Panc1 (cell line): ENCODE data around the gene CALHM4. TPM values are rescaled to one million over a fixed set of nuclear protein-coding genes. Genes with fewer than 3 reads are reported as not detected.
"Not testable (repeated sequence)": the region's sequence is repeated elsewhere in the genome, so short reads cannot be mapped to it uniquely, and the experiment has no call there.

Experiments used
- ATAC-seq: fragments of 200-7000 bp; cut with Tn5 transposase; 2 replicates; pipeline ENCODE4 v1.9.1; 2020; ENCODE audit warnings: mild to moderate bottlenecking, moderate library complexity
- BruUV-seq: library from RNA; stranded (reverse); fragments of 400-500 nt; replicated peaks from 2 replicates; lab custom pipeline; 2021; lab: Mats Ljungman, UMichigan
- CTCF ChIA-PET: fragments of 300-600 bp; sonication (Branson Sonifier 250); formaldehyde crosslinking; loops from one replicate; lab custom pipeline; 2022; ENCODE audit warnings: antibody characterized with exemption; lab: Charles Lee
- POLR2A ChIA-PET: fragments of 300-600 bp; sonication (Branson Sonifier 250); formaldehyde crosslinking; loops from one replicate; lab custom pipeline; 2022; ENCODE audit warnings: antibody characterized with exemption; lab: Charles Lee
- DNase-seq: peaks from one replicate; pipeline ENCODE4 v3.0.0-alpha.2; 2010; ENCODE audit warnings: low read depth, low spot score
- H3K27ac ChIP-seq: 2 replicates; pipeline ENCODE4 v1.5.1; 2011; ENCODE audit warnings: mild to moderate bottlenecking, low read length, inconsistent platforms
- H3K27me3 ChIP-seq: fragments of 200-500 bp; sonication (Bioruptor generic); 2 replicates; pipeline ENCODE4 v1.6.0; 2014; ENCODE audit warnings: low read length, inconsistent platforms; ENCODE audit not compliant: control insufficient read depth, insufficient read depth
- H3K36me3 ChIP-seq: fragments of 200-500 bp; sonication (Bioruptor generic); 2 replicates; pipeline ENCODE4 v1.5.1; 2014; ENCODE audit warnings: inconsistent platforms, mild to moderate bottlenecking, low read length, moderate library complexity; ENCODE audit not compliant: control insufficient read depth, insufficient read depth
- H3K4me1 ChIP-seq: 2 replicates; pipeline ENCODE4 v1.5.1; 2011; ENCODE audit warnings: inconsistent platforms, mild to moderate bottlenecking, low read length, moderate library complexity; ENCODE audit not compliant: control insufficient read depth, insufficient read depth
- H3K4me3 ChIP-seq, 2 experiments: 2 replicates each; pipeline ENCODE4 v1.5.1; 2011 to 2012; ENCODE audit warnings: low read depth in 2 of 2, low read length in 2 of 2, mild to moderate bottlenecking in 2 of 2, inconsistent platforms in 1 of 2, moderate library complexity in 1 of 2
- H3K9me3 ChIP-seq: fragments of 200-500 bp; sonication (Bioruptor generic); 2 replicates; pipeline ENCODE4 v1.5.1; 2014; ENCODE audit warnings: low read depth, mild to moderate bottlenecking, inconsistent platforms, low read length, moderate library complexity; ENCODE audit not compliant: control insufficient read depth, insufficient read depth
- POLR2AphosphoS5 ChIP-seq: IDR thresholded peaks from 2 replicates; pipeline ENCODE4 v1.6.1; 2012; ENCODE audit warnings: mild to moderate bottlenecking, low read depth, low read length, moderate library complexity
- SIN3A ChIP-seq: IDR thresholded peaks from 2 replicates; pipeline ENCODE4 v1.6.1; 2012; ENCODE audit warnings: low read depth, mild to moderate bottlenecking, low read length, moderate library complexity, borderline replicate concordance; ENCODE audit not compliant: insufficient read depth
- TCF7L2 ChIP-seq: IDR thresholded peaks from 2 replicates; pipeline ENCODE4 v1.6.1; 2011; ENCODE audit warnings: mild to moderate bottlenecking, low read depth, low read length, inconsistent platforms
- in situ Hi-C: cut with HindIII; loops from 2 replicates; pipeline ENCODE4 v1.10.0; 2016; ENCODE audit warnings: low sequenced_read_pairs, low pct_unique_long_range_greater_than_20kb
- intact Hi-C: fragments of 100-400 bp; cut with micrococcal nuclease; formaldehyde crosslinking; loops from one replicate; pipeline ENCODE4 v1.10.0; 2022; ENCODE audit not compliant: unreplicated experiment
- total RNA-seq: library from RNA; stranded (reverse); gene quantifications from one replicate; pipeline ENCODE4 v1.2.1, GENCODE V29; 2021; ENCODE audit not compliant: unreplicated experiment
- TF ChIP-seq, protein P1 (sequence below), 2 experiments: IDR thresholded peaks; 2 replicates each; pipeline ENCODE4 v1.6.1; 2011 to 2012; ENCODE audit warnings: low read depth in 2 of 2, control low read depth in 1 of 2, low read length in 1 of 2, mild to moderate bottlenecking in 1 of 2, moderate library complexity in 1 of 2; ENCODE audit not compliant: insufficient read depth in 1 of 2

CALHM4 gene
- total RNA-seq, 1 experiment from 2014 or later: not detected

DNA sequence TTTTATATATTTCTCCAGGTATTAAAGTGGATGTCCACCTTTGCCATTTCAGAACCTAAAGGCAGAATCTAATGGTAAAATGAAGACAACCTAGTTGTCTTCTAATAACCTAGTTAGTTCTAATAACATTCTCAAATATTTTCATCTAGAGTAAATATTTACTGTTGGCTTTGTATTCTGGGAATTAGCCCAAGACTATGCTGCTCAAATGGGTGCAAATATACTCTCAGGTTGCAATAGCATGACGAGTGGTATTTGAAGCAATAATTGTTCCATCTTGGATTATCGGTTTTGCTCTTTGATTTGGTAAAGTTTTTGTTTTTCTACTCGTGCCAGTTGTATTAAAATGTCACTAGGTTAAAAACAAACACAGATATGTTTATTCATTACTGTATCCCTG is 41.7 kb downstream of the CALHM4 start:
- intact Hi-C loops: no loop called here
- Histone ChIP-seq H3K27me3 (no peaks in the 10 kb centered on the region), H3K27ac (no peak overlapping the region), H3K9me3 (no peaks in the 10 kb centered on the region), H3K36me3 (peaks cover 35% of the 10 kb centered on the region), H3K4me1 (no peaks in the 10 kb centered on the region), H3K4me3 (no peak overlapping the region)
- ChIA-PET POLR2A (no interaction called here), CTCF (no interaction called here)
- no TSS peak for BruUV-seq
- DNase-seq (no peak), ATAC-seq (no peak)
- in situ Hi-C loops: no loop called here
- TF ChIP-seq POLR2AphosphoS5: no peak
- TF ChIP-seq, protein P1, sequence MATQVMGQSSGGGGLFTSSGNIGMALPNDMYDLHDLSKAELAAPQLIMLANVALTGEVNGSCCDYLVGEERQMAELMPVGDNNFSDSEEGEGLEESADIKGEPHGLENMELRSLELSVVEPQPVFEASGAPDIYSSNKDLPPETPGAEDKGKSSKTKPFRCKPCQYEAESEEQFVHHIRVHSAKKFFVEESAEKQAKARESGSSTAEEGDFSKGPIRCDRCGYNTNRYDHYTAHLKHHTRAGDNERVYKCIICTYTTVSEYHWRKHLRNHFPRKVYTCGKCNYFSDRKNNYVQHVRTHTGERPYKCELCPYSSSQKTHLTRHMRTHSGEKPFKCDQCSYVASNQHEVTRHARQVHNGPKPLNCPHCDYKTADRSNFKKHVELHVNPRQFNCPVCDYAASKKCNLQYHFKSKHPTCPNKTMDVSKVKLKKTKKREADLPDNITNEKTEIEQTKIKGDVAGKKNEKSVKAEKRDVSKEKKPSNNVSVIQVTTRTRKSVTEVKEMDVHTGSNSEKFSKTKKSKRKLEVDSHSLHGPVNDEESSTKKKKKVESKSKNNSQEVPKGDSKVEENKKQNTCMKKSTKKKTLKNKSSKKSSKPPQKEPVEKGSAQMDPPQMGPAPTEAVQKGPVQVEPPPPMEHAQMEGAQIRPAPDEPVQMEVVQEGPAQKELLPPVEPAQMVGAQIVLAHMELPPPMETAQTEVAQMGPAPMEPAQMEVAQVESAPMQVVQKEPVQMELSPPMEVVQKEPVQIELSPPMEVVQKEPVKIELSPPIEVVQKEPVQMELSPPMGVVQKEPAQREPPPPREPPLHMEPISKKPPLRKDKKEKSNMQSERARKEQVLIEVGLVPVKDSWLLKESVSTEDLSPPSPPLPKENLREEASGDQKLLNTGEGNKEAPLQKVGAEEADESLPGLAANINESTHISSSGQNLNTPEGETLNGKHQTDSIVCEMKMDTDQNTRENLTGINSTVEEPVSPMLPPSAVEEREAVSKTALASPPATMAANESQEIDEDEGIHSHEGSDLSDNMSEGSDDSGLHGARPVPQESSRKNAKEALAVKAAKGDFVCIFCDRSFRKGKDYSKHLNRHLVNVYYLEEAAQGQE (IDR thresholded peaks at IDR 0.05; ENCODE audit: insufficient read depth in 1 of 2, low read depth in 2 of 2, low read length in 1 of 2): no peak
- no peak for TF ChIP-seq TCF7L2

DNA sequence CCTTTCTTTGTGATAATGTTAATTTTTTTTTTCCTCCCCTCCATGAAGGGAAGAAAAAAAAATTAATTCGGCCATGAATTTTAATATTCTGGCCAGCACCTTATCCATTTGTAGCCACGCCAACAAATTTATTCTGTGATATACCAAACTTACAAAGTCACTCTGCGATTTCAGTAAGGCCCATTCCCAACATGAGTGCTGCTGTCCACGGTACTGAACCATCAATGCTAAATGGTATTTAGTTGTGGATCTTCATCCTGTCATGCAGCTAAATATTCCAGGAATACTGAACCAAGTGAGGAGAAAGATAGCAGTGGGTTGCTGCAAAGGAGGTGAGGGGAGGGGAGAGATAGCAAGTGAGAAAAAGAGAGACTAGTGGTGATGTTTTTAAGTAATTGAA is 43.3 kb downstream of the CALHM4 start:
- no peak for ATAC-seq
- no peaks in the 10 kb centered on the region for H3K4me1 ChIP-seq
- DNase-seq: no peak
- intact Hi-C loops: no loop called here
- H3K4me3 ChIP-seq: no peak overlapping the region
- H3K27me3 ChIP-seq: no peaks in the 10 kb centered on the region
- ChIA-PET POLR2A (no interaction called here), CTCF (no interaction called here)
- peaks cover 21% of the 10 kb centered on the region for H3K36me3 ChIP-seq
- BruUV-seq: no TSS peak
- H3K9me3 ChIP-seq: no peaks in the 10 kb centered on the region
- TF ChIP-seq SIN3A (no peak), POLR2AphosphoS5 (no peak)
- TF ChIP-seq, protein P1 (IDR thresholded peaks at IDR 0.05; ENCODE audit: insufficient read depth in 1 of 2, low read depth in 2 of 2, low read length in 1 of 2): peak; percentile 93 to 97
- in situ Hi-C loops: no loop called here
- no peak overlapping the region for H3K27ac ChIP-seq

DNA sequence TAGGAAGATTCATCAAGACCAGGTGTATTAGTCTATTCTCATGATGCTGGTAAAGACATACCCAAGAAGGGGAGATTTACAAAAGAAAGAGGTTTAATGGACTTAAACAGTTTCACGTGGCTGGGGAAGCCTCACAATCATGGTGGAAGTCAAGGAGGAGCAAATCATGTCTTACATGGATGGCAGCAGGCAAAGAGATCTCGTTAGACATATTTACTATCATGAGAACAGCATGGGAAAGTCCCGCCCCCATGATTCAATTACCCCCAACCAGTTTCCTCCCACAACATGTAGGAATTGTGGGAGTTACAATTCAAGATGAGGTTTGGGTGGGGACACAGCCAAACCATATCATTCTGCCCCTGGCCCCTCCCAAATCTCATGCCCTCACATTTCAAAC is 50.4 kb downstream of the CALHM4 start:
- BruUV-seq, H3K27me3 ChIP-seq, POLR2A ChIA-PET, H3K27ac ChIP-seq, CTCF ChIA-PET, H3K4me3 ChIP-seq, intact Hi-C loops, ATAC-seq, H3K36me3 ChIP-seq, in situ Hi-C loops, H3K9me3 ChIP-seq, DNase-seq, H3K4me1 ChIP-seq: not testable (repeated sequence)

DNA sequence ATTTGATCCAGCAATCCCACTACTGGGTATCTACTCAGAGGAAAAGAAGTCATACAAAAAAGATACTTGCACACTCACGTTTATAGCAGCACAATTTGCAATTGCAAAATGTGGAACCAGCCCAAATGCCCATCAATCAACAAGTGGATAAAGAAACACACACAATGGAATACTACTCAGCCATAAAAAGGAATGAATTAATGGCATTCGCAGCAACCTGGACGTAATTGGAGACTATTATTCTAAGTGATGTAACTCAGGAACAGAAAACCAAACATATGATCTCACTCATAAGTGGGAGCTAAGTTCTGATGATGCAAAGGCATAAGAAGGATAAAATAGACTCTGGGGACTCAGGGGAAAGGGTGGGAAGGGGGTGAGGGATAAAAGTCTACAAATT is 51.3 kb downstream of the CALHM4 start:
- BruUV-seq, in situ Hi-C loops: not testable (repeated sequence)

More for the DNA sequence above, 51.3 kb downstream of the CALHM4 start:
- H3K4me3 ChIP-seq, H3K9me3 ChIP-seq, intact Hi-C loops, H3K36me3 ChIP-seq, H3K4me1 ChIP-seq, ATAC-seq, H3K27ac ChIP-seq, H3K27me3 ChIP-seq, DNase-seq, POLR2A ChIA-PET, CTCF ChIA-PET: not testable (repeated sequence)
